Effector memory CD4-positive, alpha-beta T cell (primary cell): ENCODE measurements around the gene TMEM45B.
"Not testable (repeated sequence)": the region's sequence is repeated elsewhere in the genome, so short reads cannot be mapped to it uniquely, and the experiment has no call there.

Experiments
- DNase-seq, 3 donors: peaks; one replicate each; pipeline ENCODE4 v3.0.0-alpha.2; 2020
- H3K27ac ChIP-seq: 2 replicates; pipeline ENCODE4 v1.7.0; 2013; ENCODE audit warnings: mild to moderate bottlenecking, low read length, moderate library complexity; ENCODE audit not compliant: insufficient read depth, poor library complexity, severe bottlenecking
- H3K27me3 ChIP-seq: replicated peaks from 2 replicates; pipeline ENCODE4 v1.7.0; 2013; ENCODE audit warnings: mild to moderate bottlenecking, low read length; ENCODE audit not compliant: insufficient read depth, control insufficient read depth, poor library complexity, severe bottlenecking
- H3K36me3 ChIP-seq: 2 replicates; pipeline ENCODE4 v1.7.0; 2013; ENCODE audit warnings: mild to moderate bottlenecking, low read length, moderate library complexity; ENCODE audit not compliant: control insufficient read depth, insufficient read depth
- H3K4me1 ChIP-seq: 2 replicates; pipeline ENCODE4 v1.7.0; 2013; ENCODE audit warnings: low read length, mild to moderate bottlenecking; ENCODE audit not compliant: control insufficient read depth, insufficient read depth, poor library complexity, severe bottlenecking
- H3K4me3 ChIP-seq: 2 replicates; pipeline ENCODE4 v1.7.0; 2013; ENCODE audit warnings: low read length, low read depth, mild to moderate bottlenecking; ENCODE audit not compliant: insufficient read depth, poor library complexity, severe bottlenecking
- H3K9me3 ChIP-seq: 2 replicates; pipeline ENCODE4 v1.7.0; 2013; ENCODE audit warnings: mild to moderate bottlenecking, low read length, moderate library complexity; ENCODE audit not compliant: control insufficient read depth

Gene TMEM45B

DNA sequence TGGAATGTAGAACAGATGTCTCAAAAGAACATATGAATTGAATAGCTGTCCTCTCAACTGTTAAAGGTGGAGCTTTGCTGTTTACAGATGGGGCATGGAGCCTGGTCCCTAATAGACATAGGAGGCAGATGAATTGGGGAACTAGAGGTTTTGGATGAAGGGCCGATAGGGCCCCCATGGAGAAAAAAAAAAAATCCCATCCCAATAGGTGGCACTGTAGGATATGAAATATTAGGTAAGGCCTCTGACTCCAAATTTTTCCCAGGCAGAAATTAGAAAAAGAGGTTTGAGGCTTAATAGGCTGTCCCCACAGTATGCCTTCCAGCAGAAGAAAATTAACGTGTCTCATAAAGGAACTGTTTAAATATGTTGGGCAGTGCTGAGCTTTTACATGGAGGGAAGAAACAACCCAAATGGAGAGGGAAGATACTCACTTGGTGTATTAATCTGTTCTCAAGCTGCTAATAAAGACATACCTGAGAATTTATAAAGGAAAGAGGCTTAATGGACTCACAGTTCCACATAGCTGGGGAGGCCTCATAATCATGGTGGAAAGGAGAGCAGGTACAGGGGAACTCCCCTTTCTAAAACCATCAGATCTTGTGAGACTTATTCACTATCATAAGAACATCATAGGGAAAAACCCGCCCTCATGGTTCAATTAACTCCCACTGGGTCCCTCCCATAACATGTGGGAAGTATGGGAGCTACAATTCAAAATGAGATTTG is 30.1 kb upstream of the TMEM45B start:
- H3K4me1 ChIP-seq: no peaks in the 10 kb centered on the region
- H3K27ac ChIP-seq: no peak overlapping the region
- no peak for DNase-seq
- no peak overlapping the region for H3K4me3 ChIP-seq
- no peaks in the 10 kb centered on the region for H3K27me3 ChIP-seq
- H3K36me3 ChIP-seq: no peaks in the 10 kb centered on the region
- no peaks in the 10 kb centered on the region for H3K9me3 ChIP-seq

DNA sequence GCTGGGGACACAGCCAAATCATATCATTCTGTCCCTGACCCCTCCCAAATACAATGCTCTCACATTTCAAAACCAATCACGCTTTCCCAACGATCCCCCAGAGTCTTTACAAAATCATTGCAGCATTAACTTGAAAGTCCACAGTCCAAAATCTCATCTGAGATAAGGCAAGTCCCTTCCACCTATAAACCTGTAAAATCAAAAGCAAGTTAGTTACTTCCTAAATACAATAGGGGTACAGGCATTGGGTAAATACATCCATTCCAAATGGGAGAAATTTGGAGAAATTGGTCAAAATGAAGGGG is 29.6 kb upstream of the TMEM45B start:
- not testable (repeated sequence) for H3K27ac ChIP-seq, H3K27me3 ChIP-seq, DNase-seq, H3K36me3 ChIP-seq, H3K4me3 ChIP-seq, H3K4me1 ChIP-seq, H3K9me3 ChIP-seq

DNA sequence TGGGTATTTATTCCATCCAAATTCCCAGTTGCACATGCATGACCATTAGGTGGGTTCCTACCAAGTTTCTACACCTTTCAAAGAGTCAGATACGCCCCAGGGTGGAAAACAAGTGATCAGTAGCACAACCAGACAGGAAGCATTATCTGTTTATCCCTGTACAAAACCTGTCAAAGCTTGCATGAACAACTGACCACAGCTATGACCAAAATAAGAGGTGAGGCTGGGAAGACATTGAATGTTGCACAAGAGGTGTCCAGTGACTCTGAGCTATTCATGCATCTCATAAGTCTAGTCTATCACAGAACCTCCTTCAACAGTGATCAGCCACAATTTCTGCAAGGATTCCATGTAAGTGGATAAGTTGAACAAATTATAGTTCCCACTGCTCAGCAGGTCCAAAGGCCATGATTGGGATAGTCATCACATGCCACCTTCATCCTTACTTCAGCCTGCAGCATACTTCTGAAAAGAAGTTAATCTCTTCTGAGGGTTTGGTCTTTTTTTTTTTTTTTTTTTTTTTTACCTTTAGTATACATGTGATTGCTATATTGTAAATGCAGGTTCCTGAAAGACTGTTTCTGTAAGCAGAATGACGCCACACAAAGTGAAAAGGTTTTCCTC is 28.0 kb upstream of the TMEM45B start:
- H3K27me3 ChIP-seq: no peaks in the 10 kb centered on the region
- DNase-seq: no peak
- no peaks in the 10 kb centered on the region for H3K4me1 ChIP-seq
- H3K9me3 ChIP-seq: no peaks in the 10 kb centered on the region
- no peak overlapping the region for H3K4me3 ChIP-seq
- no peak overlapping the region for H3K27ac ChIP-seq
- no peaks in the 10 kb centered on the region for H3K36me3 ChIP-seq

DNA sequence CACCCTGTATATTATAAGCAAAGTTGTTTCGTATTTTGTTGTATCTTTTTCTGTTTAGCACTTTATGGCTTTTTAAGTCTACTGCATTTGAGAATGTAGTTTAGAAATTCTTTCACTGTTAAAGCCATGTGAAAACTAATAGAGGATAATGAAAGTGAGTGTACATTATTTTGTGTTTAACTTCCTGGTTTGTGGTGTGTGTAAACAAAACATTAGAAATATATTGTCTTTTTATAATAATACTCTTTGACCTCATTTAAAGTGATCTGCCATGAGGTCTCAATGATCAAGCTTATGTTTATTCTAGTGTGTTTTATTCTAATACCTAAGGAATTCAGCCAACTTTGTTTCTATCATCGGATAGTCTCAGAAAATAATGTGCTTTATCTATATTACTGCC is 27.4 kb upstream of the TMEM45B start:
- no peak for DNase-seq
- no peaks in the 10 kb centered on the region for H3K4me1 ChIP-seq
- H3K4me3 ChIP-seq: no peak overlapping the region
- H3K9me3 ChIP-seq: no peaks in the 10 kb centered on the region
- H3K36me3 ChIP-seq: no peaks in the 10 kb centered on the region
- H3K27me3 ChIP-seq: no peaks in the 10 kb centered on the region
- no peak overlapping the region for H3K27ac ChIP-seq

DNA sequence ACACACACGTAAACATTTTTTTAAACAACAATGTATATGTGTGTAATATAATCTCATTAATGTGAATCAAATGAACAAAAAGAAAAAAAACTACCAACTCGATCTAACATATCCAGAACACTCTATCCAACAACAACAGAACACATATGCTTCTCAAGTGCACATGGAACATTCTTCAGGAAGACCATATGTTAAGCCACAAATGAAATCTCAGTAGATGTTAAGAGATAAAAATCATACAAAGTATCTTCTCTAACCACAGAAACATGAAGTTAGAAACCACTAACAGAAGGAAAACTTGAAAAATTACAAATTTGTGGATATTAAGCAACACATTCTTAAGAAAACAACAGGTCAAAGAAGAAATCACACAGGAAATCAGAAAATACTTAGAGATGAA is 25.5 kb upstream of the TMEM45B start:
- Histone ChIP-seq H3K36me3 (no peaks in the 10 kb centered on the region), H3K4me3 (no peak overlapping the region), H3K4me1 (no peaks in the 10 kb centered on the region), H3K9me3 (no peaks in the 10 kb centered on the region), H3K27ac (no peak overlapping the region), H3K27me3 (no peaks in the 10 kb centered on the region)
- no peak for DNase-seq

DNA sequence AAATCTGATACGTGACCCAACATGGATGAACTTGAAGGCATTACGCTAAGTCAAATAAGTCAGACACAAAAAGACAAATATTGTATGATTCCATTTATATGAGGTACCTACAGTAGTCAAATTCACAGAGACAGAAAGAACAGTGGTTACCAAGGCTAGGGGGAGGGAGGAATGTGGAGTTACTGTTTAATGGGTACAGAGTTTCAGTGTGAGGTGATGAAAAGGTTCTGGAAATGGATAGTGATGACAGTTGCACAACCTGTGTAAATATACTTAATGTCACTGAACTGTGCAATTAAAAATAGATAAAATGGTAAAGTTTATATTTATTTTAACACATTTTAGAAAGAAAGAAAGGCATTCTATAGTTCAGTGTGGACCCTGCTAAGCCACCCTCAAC is 24.1 kb upstream of the TMEM45B start:
- Histone ChIP-seq H3K9me3 (no peaks in the 10 kb centered on the region), H3K4me1 (no peaks in the 10 kb centered on the region), H3K4me3 (no peak overlapping the region), H3K27me3 (no peaks in the 10 kb centered on the region), H3K36me3 (no peaks in the 10 kb centered on the region), H3K27ac (no peak overlapping the region)
- DNase-seq: no peak

DNA sequence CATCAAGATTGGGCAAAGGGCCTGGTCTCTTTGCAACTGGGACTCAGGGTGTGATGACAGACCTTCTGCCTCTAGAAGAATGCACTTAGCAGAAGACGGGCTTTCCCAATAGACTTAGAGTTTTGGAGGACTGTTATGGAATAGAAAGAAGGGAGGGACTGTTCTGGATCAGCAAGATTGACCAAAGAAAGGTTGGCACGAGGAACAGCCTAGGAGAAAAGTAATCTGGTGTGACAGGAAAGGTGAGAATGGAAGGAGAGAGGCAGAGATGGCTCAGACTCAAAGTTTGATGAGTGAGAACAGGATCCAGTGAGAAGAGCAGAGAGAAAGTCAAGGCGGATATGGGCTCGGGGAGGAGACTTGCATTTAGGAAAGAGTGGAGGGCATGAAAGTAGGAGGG is 23.0 kb upstream of the TMEM45B start:
- H3K4me1 ChIP-seq: no peaks in the 10 kb centered on the region
- no peaks in the 10 kb centered on the region for H3K9me3 ChIP-seq
- DNase-seq: no peak
- H3K27me3 ChIP-seq: no peaks in the 10 kb centered on the region
- no peaks in the 10 kb centered on the region for H3K36me3 ChIP-seq
- no peak overlapping the region for H3K27ac ChIP-seq
- no peak overlapping the region for H3K4me3 ChIP-seq

DNA sequence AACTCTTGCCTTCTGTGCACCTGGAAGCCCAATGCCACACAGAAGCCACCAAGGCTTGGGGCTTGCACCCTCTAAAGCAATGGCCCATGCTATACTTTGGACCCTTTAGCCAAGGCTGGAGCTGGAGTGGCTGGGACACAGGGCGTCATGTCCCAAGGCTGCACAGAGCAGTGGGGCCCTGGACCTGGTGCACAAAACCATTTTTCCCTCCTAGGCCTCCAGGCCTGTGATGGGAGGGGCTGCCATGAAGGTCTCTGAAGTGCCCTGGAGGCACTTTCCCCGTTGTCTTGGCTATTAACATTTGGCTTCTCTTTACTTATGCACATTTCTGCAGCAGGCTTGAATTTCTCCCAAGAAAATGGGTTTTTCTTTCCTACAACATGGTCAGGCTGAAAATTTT is 20.6 kb upstream of the TMEM45B start:
- no peak overlapping the region for H3K27ac ChIP-seq
- no peaks in the 10 kb centered on the region for H3K9me3 ChIP-seq
- no peaks in the 10 kb centered on the region for H3K4me1 ChIP-seq
- no peaks in the 10 kb centered on the region for H3K36me3 ChIP-seq
- H3K27me3 ChIP-seq: no peaks in the 10 kb centered on the region
- no peak for DNase-seq
- H3K4me3 ChIP-seq: no peak overlapping the region

DNA sequence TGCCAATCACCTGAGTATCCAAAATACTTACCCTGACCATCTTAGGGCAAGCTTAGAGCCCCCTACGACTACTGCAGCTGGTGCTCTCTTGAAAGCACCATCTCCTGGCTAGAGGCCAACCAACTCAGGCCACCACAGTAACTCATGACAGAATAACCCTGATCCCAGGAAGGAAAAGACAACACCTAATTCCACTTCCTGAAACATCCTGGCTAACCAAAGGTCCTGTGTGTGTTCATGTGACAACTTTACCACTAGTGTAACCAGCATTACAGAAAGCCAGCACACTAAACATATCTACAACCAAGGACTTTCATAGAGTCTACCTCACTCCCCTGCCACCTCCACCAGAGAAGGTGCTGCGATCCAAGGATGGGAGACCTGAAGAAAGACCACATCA is 17.4 kb upstream of the TMEM45B start:
- peaks cover under 1% of the 10 kb centered on the region for H3K4me1 ChIP-seq
- DNase-seq: no peak
- H3K36me3 ChIP-seq: no peaks in the 10 kb centered on the region
- H3K4me3 ChIP-seq: no peak overlapping the region
- no peaks in the 10 kb centered on the region for H3K9me3 ChIP-seq
- no peaks in the 10 kb centered on the region for H3K27me3 ChIP-seq
- no peak overlapping the region for H3K27ac ChIP-seq

DNA sequence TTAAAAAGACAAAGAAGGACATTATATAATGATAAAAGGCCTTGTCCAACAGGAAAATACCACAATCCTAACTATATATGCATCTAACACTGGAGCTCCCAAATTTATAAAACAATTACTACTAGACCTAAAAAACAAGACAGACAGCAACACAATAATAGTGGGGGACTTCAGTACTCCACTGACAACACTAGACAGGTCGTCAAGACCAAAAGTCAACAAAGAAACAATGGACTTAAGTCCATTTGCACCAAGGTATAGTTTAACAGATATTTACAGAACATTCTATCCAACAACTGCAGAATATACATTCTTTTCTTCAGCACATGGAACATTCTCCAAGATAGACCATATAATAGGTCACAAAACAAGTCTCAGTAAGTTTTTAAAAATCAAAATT is 15.5 kb upstream of the TMEM45B start:
- not testable (repeated sequence) for DNase-seq, H3K27ac ChIP-seq, H3K4me3 ChIP-seq, H3K36me3 ChIP-seq, H3K9me3 ChIP-seq, H3K27me3 ChIP-seq, H3K4me1 ChIP-seq
